Peyer's patch (tissue), 4 donors: Measurements from ENCODE around the gene MPDZ.

Experiments used
- POLR2A ChIP-seq, 2 donors: fragments of 450-650 bp; IDR thresholded peaks; one replicate each; pipeline ENCODE4 v1.5.1; 2017; ENCODE audit warnings: antibody characterized with exemption in 2 of 2, mild to moderate bottlenecking in 2 of 2, moderate library complexity in 2 of 2
- TF ChIP-seq, protein P1 (sequence below), 6 experiments: fragments of 450-650 bp in 4 of 6; fragments of 200-600 bp in 2 of 6; sonication (generic) in 1 of 6; IDR thresholded peaks; one replicate each; pipeline ENCODE4 v1.5.1; 2017 to 2019; ENCODE audit warnings: antibody characterized with exemption in 6 of 6, mild to moderate bottlenecking in 3 of 6, moderate library complexity in 1 of 6

DNA sequence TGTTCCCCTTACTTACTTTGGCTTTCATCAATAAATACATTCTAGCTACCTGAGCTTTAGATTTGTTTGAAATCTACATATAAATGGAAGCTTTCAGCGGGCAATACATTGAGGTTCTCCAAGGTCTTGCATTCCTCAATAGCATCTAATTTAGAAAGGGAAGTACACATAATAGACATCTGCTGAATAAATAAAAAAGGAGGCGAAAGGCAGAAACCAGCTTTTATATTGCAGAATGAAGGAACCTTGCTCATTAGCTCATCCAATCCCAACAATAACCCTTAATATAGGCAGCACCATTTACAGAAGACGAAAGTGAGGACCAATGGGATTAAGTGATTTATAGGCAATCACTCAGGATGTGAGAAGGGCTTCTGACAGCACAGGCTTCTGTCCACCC lies 147.5 kb downstream of the MPDZ start:
- no peak for TF ChIP-seq POLR2A (IDR thresholded peaks at IDR 0.05)
- TF ChIP-seq, protein P1, sequence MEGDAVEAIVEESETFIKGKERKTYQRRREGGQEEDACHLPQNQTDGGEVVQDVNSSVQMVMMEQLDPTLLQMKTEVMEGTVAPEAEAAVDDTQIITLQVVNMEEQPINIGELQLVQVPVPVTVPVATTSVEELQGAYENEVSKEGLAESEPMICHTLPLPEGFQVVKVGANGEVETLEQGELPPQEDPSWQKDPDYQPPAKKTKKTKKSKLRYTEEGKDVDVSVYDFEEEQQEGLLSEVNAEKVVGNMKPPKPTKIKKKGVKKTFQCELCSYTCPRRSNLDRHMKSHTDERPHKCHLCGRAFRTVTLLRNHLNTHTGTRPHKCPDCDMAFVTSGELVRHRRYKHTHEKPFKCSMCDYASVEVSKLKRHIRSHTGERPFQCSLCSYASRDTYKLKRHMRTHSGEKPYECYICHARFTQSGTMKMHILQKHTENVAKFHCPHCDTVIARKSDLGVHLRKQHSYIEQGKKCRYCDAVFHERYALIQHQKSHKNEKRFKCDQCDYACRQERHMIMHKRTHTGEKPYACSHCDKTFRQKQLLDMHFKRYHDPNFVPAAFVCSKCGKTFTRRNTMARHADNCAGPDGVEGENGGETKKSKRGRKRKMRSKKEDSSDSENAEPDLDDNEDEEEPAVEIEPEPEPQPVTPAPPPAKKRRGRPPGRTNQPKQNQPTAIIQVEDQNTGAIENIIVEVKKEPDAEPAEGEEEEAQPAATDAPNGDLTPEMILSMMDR (IDR thresholded peaks at IDR 0.05), result no peak
